GM12878 (cell line): ENCODE data around the gene OSBPL2. TPM values are rescaled to one million over a fixed set of nuclear protein-coding genes. Genes with fewer than 3 reads are reported as not detected.

Experiments
- ATAC-seq: fragments of 200-7000 bp; cut with Tn5 transposase; 3 replicates; pipeline ENCODE4 v1.9.1; 2020; ENCODE audit warnings: mild to moderate bottlenecking, moderate library complexity
- BruUV-seq: library from RNA; stranded (reverse); fragments of 400-500 nt; replicated peaks from 2 replicates; lab custom pipeline; 2021; lab: Mats Ljungman, UMichigan
- CTCF ChIA-PET: fragments of 300-600 bp; sonication (Branson Sonifier 250); formaldehyde crosslinking; extraction: SDS; loops from one replicate; lab custom pipeline; 2021; ENCODE audit warnings: inconsistent platforms; lab: Yijun Ruan, JAX
- POLR2A ChIA-PET: fragments of 350-600 bp; formaldehyde crosslinking; extraction: SDS; loops from one replicate; lab custom pipeline; 2021; ENCODE audit warnings: inconsistent platforms; lab: Charles Lee
- RAD21 ChIA-PET: fragments of 300-600 bp; sonication (Branson Sonifier 250); formaldehyde crosslinking; loops from one replicate; lab custom pipeline; 2023; ENCODE audit warnings: antibody characterized with exemption; ENCODE audit not compliant: unreplicated experiment; lab: Charles Lee
- SMC1A ChIA-PET: fragments of 300-600 bp; sonication (Branson Sonifier 250); formaldehyde crosslinking; loops from one replicate; lab custom pipeline; 2023; ENCODE audit not compliant: unreplicated experiment, uncharacterized antibody; lab: Charles Lee
- DNase-seq: peaks from one replicate; pipeline ENCODE4 v3.0.0-alpha.2; 2011; ENCODE audit warnings: low read depth, low spot score
- FAIRE-seq: peaks from 3 replicates; lab custom pipeline; 2011; peaks lifted over from hg19 to GRCh38; lab: Jason Lieb, UNC
- H2AFZ ChIP-seq: 2 replicates; pipeline ENCODE4 v1.6.0; 2011; ENCODE audit warnings: low read depth, low read length, control low read depth; ENCODE audit not compliant: control insufficient read depth
- H3K27ac ChIP-seq: 2 replicates; pipeline ENCODE4 v1.5.1; 2011; ENCODE audit warnings: control low read depth; ENCODE audit not compliant: control insufficient read depth, insufficient read depth
- H3K27me3 ChIP-seq, 2 experiments: replicated peaks in 1 of 2; 2 replicates each; pipeline versions ENCODE4 v1.6.0 to v1.6.1; 2011; ENCODE audit warnings: low read length in 1 of 2; ENCODE audit not compliant: control insufficient read depth in 2 of 2, insufficient read depth in 2 of 2
- H3K36me3 ChIP-seq, 2 experiments: 2 replicates each; pipeline ENCODE4 v1.5.1; 2011; ENCODE audit warnings: low read length in 1 of 2; ENCODE audit not compliant: control insufficient read depth in 2 of 2, insufficient read depth in 2 of 2
- H3K4me1 ChIP-seq: 2 replicates; pipeline ENCODE4 v1.6.1; 2011; ENCODE audit warnings: mild to moderate bottlenecking, low read length, moderate library complexity, mixed read lengths; ENCODE audit not compliant: control insufficient read depth, insufficient read depth
- H3K4me2 ChIP-seq: 2 replicates; pipeline ENCODE4 v1.6.0; 2011; ENCODE audit warnings: control low read depth; ENCODE audit not compliant: control insufficient read depth, insufficient read depth
- H3K4me3 ChIP-seq: fragments of 200-600 bp; sonication (generic); 2 replicates; pipeline ENCODE4 v1.5.1; 2016
- H3K79me2 ChIP-seq: 2 replicates; pipeline ENCODE4 v1.6.0; 2011; ENCODE audit warnings: low read length; ENCODE audit not compliant: control insufficient read depth, insufficient read depth
- H3K9ac ChIP-seq: 2 replicates; pipeline ENCODE4 v1.8.0; 2011; ENCODE audit warnings: low read length, control low read depth, mixed read lengths; ENCODE audit not compliant: control insufficient read depth, insufficient read depth
- H3K9me3 ChIP-seq: replicated peaks from 3 replicates; pipeline ENCODE4 v1.5.1; 2011; ENCODE audit warnings: mild to moderate bottlenecking, low read length; ENCODE audit not compliant: control insufficient read depth, insufficient read depth
- H4K20me1 ChIP-seq: 2 replicates; pipeline ENCODE4 v1.6.0; 2011; ENCODE audit not compliant: control insufficient read depth, insufficient read depth
- ATF3 ChIP-seq: IDR thresholded peaks from 2 replicates; pipeline ENCODE4 v1.6.1; 2011; ENCODE audit warnings: low read depth, mild to moderate bottlenecking, low read length, moderate library complexity, borderline replicate concordance; ENCODE audit errors: extremely low read depth
- DPF2 ChIP-seq: fragments of 450-650 bp; IDR thresholded peaks from 2 replicates; pipeline ENCODE4 v1.6.1; 2017; ENCODE audit warnings: mild to moderate bottlenecking
- E2F4 ChIP-seq: IDR thresholded peaks from 2 replicates; pipeline ENCODE4 v1.6.1; 2012; ENCODE audit warnings: low read depth, low read length, improper control_type of control experiment
- GABPA ChIP-seq: IDR thresholded peaks from 2 replicates; pipeline ENCODE4 v1.6.1; 2014; ENCODE audit warnings: antibody characterized with exemption, low read depth, mild to moderate bottlenecking, inconsistent platforms
- GATAD2B ChIP-seq: fragments of 450-650 bp; conservative IDR thresholded peaks from 2 replicates; pipeline ENCODE4 v1.6.1; 2017; ENCODE audit warnings: low read depth, mild to moderate bottlenecking, moderate library complexity
- MTA3 ChIP-seq: IDR thresholded peaks from 2 replicates; pipeline ENCODE4 v1.6.1; 2012; ENCODE audit warnings: low read length, inconsistent platforms, borderline replicate concordance
- MYB ChIP-seq: fragments of 150-350 bp; IDR thresholded peaks from 2 replicates; pipeline ENCODE4 v1.6.1; 2014; ENCODE audit warnings: mild to moderate bottlenecking, low read depth, low read length, borderline replicate concordance
- NFIC ChIP-seq: IDR thresholded peaks from 2 replicates; pipeline ENCODE4 v1.6.1; 2012; ENCODE audit warnings: low read depth, mild to moderate bottlenecking, inconsistent platforms, low read length, moderate library complexity
- PRDM15 ChIP-seq: fragments of 450-650 bp; formaldehyde crosslinking; IDR thresholded peaks from 2 replicates; pipeline ENCODE4 v1.4.0; 2020; ENCODE audit warnings: mild to moderate bottlenecking, moderate library complexity
- RELA ChIP-seq: fragments of 450-650 bp; IDR thresholded peaks from 2 replicates; pipeline ENCODE4 v1.8.0; 2014; ENCODE audit warnings: borderline replicate concordance; ENCODE audit not compliant: partially characterized antibody
- SKIL ChIP-seq: fragments of 450-650 bp; IDR thresholded peaks from 2 replicates; pipeline ENCODE4 v1.6.1; 2017; ENCODE audit warnings: mild to moderate bottlenecking, low read depth, inconsistent platforms; ENCODE audit not compliant: poor library complexity, severe bottlenecking
- SREBF1 ChIP-seq: IDR thresholded peaks from 2 replicates; pipeline ENCODE4 v1.6.1; 2012; ENCODE audit warnings: mild to moderate bottlenecking, low read length
- TAF1 ChIP-seq: IDR thresholded peaks from 2 replicates; pipeline ENCODE4 v1.6.1; 2011; ENCODE audit warnings: mild to moderate bottlenecking, low read depth, low read length, borderline replicate concordance
- ZBTB33 ChIP-seq: fragments of 450-650 bp; IDR thresholded peaks from 2 replicates; pipeline ENCODE4 v1.6.1; 2017; ENCODE audit warnings: mild to moderate bottlenecking
- ZNF217 ChIP-seq: fragments of 450-650 bp; IDR thresholded peaks from 2 replicates; pipeline ENCODE4 v1.6.1; 2017; ENCODE audit warnings: antibody characterized with exemption, mild to moderate bottlenecking
- WGBS: methylation state at CpG from one replicate; pipeline ENCODE4 v1.1.6; 2016; ENCODE audit warnings: low lambda C conversion rate; ENCODE audit not compliant: insufficient replicate concordance, insufficient coverage; ENCODE audit errors: missing lambda C conversion rate; 5-methylcytosine and 5-hydroxymethylcytosine counted together
- in situ Hi-C: fragments of 300-500 bp; cut with MboI; formaldehyde crosslinking; loops from 9 replicates; pipeline ENCODE4 v1.14.3; 2018; ENCODE audit warnings: mixed read lengths
- intact Hi-C: fragments of 100-400 bp; cut with micrococcal nuclease; formaldehyde crosslinking; loops from one replicate; pipeline ENCODE4 v1.14.2; 2022; ENCODE audit not compliant: unreplicated experiment
- polyA plus RNA-seq, 11 experiments: library from polyadenylated mRNA; depleted of rRNA in 4 of 11; unstranded in 6 of 11; stranded (reverse) in 5 of 11; fragments of >200 nt; fragmentation: Nextera tagmentation in 4 of 11; fragmentation: Illumina TruSeq in 1 of 11; extraction: Ambion mirVana in 4 of 11; extraction: Trizol in 1 of 11; gene quantifications; 1 replicate in 1 of 11; 2 replicates in 10 of 11; pipeline versions ENCODE4 v1.2.1 to v1.2.3, GENCODE V29; 2011 to 2016; ENCODE audit warnings: inconsistent platforms in 2 of 11, missing spikeins in 2 of 11, low read depth in 1 of 11
- total RNA-seq, 4 experiments: library from RNA; depleted of rRNA in 3 of 4; stranded (reverse); fragments of >200 nt in 3 of 4; fragmentation: Illumina TruSeq in 1 of 4; extraction: Trizol in 1 of 4; gene quantifications; 2 replicates each; pipeline versions ENCODE4 v1.2.1 to v1.2.3, GENCODE V29; 2013 to 2021

Gene OSBPL2
- total and polyA plus RNA-seq, 10 of the 15 experiments (the other 5 are each of a cell fraction or from before 2014, with no cell fraction given), result 2.8 to 22.3 (median 14.7) TPM

- no peak for FAIRE-seq
- H3K79me2 ChIP-seq, result no peaks in the 10 kb centered on the region
- no peaks in the 10 kb centered on the region for H3K27me3 ChIP-seq
- ChIA-PET CTCF (no interaction called here), POLR2A (no interaction called here), RAD21 (no interaction called here), SMC1A (no interaction called here)
- intact Hi-C loops, result no loop called here
- TF ChIP-seq ATF3 (no peak), TAF1 (no peak), GABPA (no peak), SKIL (no peak), ZNF217 (no peak), DPF2 (no peak), SREBF1 (no peak), E2F4 (no peak), PRDM15 (no peak), RELA (no peak), GATAD2B (no peak), ZBTB33 (no peak), MYB (no peak), MTA3 (no peak), NFIC (no peak)
- H4K20me1 ChIP-seq, result no peaks in the 10 kb centered on the region
- no peak overlapping the region for H2AFZ ChIP-seq
- no peak overlapping the region for H3K9ac ChIP-seq
- WGBS, result 63% methylated on average over 15 of the region's 19 CpGs
- no peak overlapping the region for H3K27ac ChIP-seq
- DNase-seq, result no peak
- no peaks in the 10 kb centered on the region for H3K9me3 ChIP-seq
- H3K36me3 ChIP-seq, result no peaks in the 10 kb centered on the region; a peak in 1 of 4 replicates
- ATAC-seq, result no peak
- no peak overlapping the region for H3K4me2 ChIP-seq
- no peaks in the 10 kb centered on the region for H3K4me1 ChIP-seq
- in situ Hi-C loops, result no loop called here
- no peak overlapping the region for H3K4me3 ChIP-seq
- no TSS peak for BruUV-seq
These were observed 30.1 kb upstream of the OSBPL2 start for GRCh38 chr20:62208061-62208794.
